ENCODE data around the gene ASPM.

The ASPM gene

GRCh38 chr1:197106869-197107268 lies 39.6 kb downstream of the ASPM start:
- Histone ChIP-seq H3K9me3 (ENCODE audit: insufficient read depth, low read depth, low read length) (no peaks in the 10 kb centered on the region), H3K14ac (ENCODE audit: low read length) (no peak overlapping the region), H3K4me3 (ENCODE audit: low read depth, low read length) (no peak overlapping the region), H2BK5ac (ENCODE audit: low read depth, low read length, poor library complexity) (no peak overlapping the region), H3K4me1 (ENCODE audit: control insufficient read depth in 1 of 2, insufficient read depth in 2 of 2, low read length in 2 of 2) (no peaks in the 10 kb centered on the region), H4K91ac (ENCODE audit: low read depth, low read length) (no peak overlapping the region), H3K27ac (ENCODE audit: low read depth, low read length) (no peak overlapping the region), H3K4ac (ENCODE audit: low read depth, low read length) (no peak overlapping the region), H3K23ac (ENCODE audit: low read length) (no peak overlapping the region), H4K8ac (ENCODE audit: low read depth, low read length) (no peak overlapping the region), H4K12ac (ENCODE audit: low read depth, low read length) (no peak overlapping the region), H3K9ac (ENCODE audit: low read length) (no peak overlapping the region), H3K27me3 (ENCODE audit: insufficient read depth, low read length) (no peaks in the 10 kb centered on the region), H2AK5ac (ENCODE audit: low read length) (no peak overlapping the region), H2BK120ac (ENCODE audit: insufficient read depth, low read length, poor library complexity) (no peak overlapping the region), H3K36me3 (ENCODE audit: control insufficient read depth in 1 of 2, insufficient read depth in 2 of 2, low read length in 2 of 2) (peaks cover 0 to 5% of the 10 kb centered on the region in 2 experiments), H3K4me2 (ENCODE audit: low read length) (no peak overlapping the region), H3K79me1 (ENCODE audit: low read length) (no peaks in the 10 kb centered on the region), H2BK12ac (ENCODE audit: low read length) (no peak overlapping the region), H3K79me2 (ENCODE audit: control insufficient read depth, insufficient read depth, low read length, poor library complexity) (no peaks in the 10 kb centered on the region), H3K18ac (ENCODE audit: low read length) (no peak overlapping the region), H2AFZ (ENCODE audit: insufficient read depth, low read length, poor library complexity) (no peak overlapping the region)
- no CpG with 5 or more reads among the region's 1 CpG for WGBS (ENCODE audit: extremely low coverage, insufficient coverage, insufficient read length)
- DNase-seq, result peak in 1 of 2 donors; percentile 61

GRCh38 chr1:197103300-197103699 lies 43.2 kb downstream of the ASPM start:
- WGBS (ENCODE audit: extremely low coverage, insufficient coverage, insufficient read length), result no CpG with 5 or more reads among the region's 5 CpGs
- no peak overlapping the region for H4K91ac ChIP-seq (ENCODE audit: low read depth, low read length)
- H2AK5ac ChIP-seq (ENCODE audit: low read length), result no peak overlapping the region
- no peak overlapping the region for H3K9ac ChIP-seq (ENCODE audit: low read length)
- no peaks in the 10 kb centered on the region for H3K9me3 ChIP-seq (ENCODE audit: insufficient read depth, low read depth, low read length)
- H3K4me1 ChIP-seq (ENCODE audit: control insufficient read depth in 1 of 2, insufficient read depth in 2 of 2, low read length in 2 of 2), result no peaks in the 10 kb centered on the region
- H4K12ac ChIP-seq (ENCODE audit: low read depth, low read length), result no peak overlapping the region
- H2BK12ac ChIP-seq (ENCODE audit: low read length), result no peak overlapping the region
- no peak overlapping the region for H3K4me3 ChIP-seq (ENCODE audit: low read depth, low read length)
- H3K79me1 ChIP-seq (ENCODE audit: low read length), result no peaks in the 10 kb centered on the region
- H3K4me2 ChIP-seq (ENCODE audit: low read length), result no peak overlapping the region
- H3K23ac ChIP-seq (ENCODE audit: low read length), result no peak overlapping the region
- H2BK120ac ChIP-seq (ENCODE audit: insufficient read depth, low read length, poor library complexity), result no peak overlapping the region
- no peak overlapping the region for H3K4ac ChIP-seq (ENCODE audit: low read depth, low read length)
- no peak overlapping the region for H4K8ac ChIP-seq (ENCODE audit: low read depth, low read length)
- no peak overlapping the region for H3K14ac ChIP-seq (ENCODE audit: low read length)
- H2AFZ ChIP-seq (ENCODE audit: insufficient read depth, low read length, poor library complexity), result no peak overlapping the region
- H2BK5ac ChIP-seq (ENCODE audit: low read depth, low read length, poor library complexity), result no peak overlapping the region
- no peaks in the 10 kb centered on the region for H3K27me3 ChIP-seq (ENCODE audit: insufficient read depth, low read length)
- peak in 1 of 2 donors; percentile 6 for DNase-seq
- no peak overlapping the region for H3K27ac ChIP-seq (ENCODE audit: low read depth, low read length)
- H3K18ac ChIP-seq (ENCODE audit: low read length), result no peak overlapping the region
- H3K79me2 ChIP-seq (ENCODE audit: control insufficient read depth, insufficient read depth, low read length, poor library complexity), result no peaks in the 10 kb centered on the region
- H3K36me3 ChIP-seq (ENCODE audit: control insufficient read depth in 1 of 2, insufficient read depth in 2 of 2, low read length in 2 of 2), result peaks cover 0 to 5% of the 10 kb centered on the region in 2 experiments

- Histone ChIP-seq H3K4me2 (ENCODE audit: low read length) (no peak overlapping the region), H2AFZ (ENCODE audit: insufficient read depth, low read length, poor library complexity) (no peak overlapping the region), H3K79me2 (ENCODE audit: control insufficient read depth, insufficient read depth, low read length, poor library complexity) (no peaks in the 10 kb centered on the region), H3K27ac (ENCODE audit: low read depth, low read length) (no peak overlapping the region), H3K27me3 (ENCODE audit: insufficient read depth, low read length) (no peaks in the 10 kb centered on the region), H3K36me3 (ENCODE audit: control insufficient read depth in 1 of 2, insufficient read depth in 2 of 2, low read length in 2 of 2) (peaks cover 0 to 5% of the 10 kb centered on the region in 2 experiments), H3K9me3 (ENCODE audit: insufficient read depth, low read depth, low read length) (no peaks in the 10 kb centered on the region), H4K91ac (ENCODE audit: low read depth, low read length) (no peak overlapping the region), H4K12ac (ENCODE audit: low read depth, low read length) (no peak overlapping the region), H3K4me3 (ENCODE audit: low read depth, low read length) (no peak overlapping the region), H3K18ac (ENCODE audit: low read length) (no peak overlapping the region), H2AK5ac (ENCODE audit: low read length) (no peak overlapping the region), H3K4me1 (ENCODE audit: control insufficient read depth in 1 of 2, insufficient read depth in 2 of 2, low read length in 2 of 2) (no peaks in the 10 kb centered on the region), H3K9ac (ENCODE audit: low read length) (no peak overlapping the region), H3K14ac (ENCODE audit: low read length) (no peak overlapping the region), H3K79me1 (ENCODE audit: low read length) (no peaks in the 10 kb centered on the region), H3K23ac (ENCODE audit: low read length) (peak overlapping the region; percentile 80), H2BK120ac (ENCODE audit: insufficient read depth, low read length, poor library complexity) (no peak overlapping the region), H2BK5ac (ENCODE audit: low read depth, low read length, poor library complexity) (no peak overlapping the region), H3K4ac (ENCODE audit: low read depth, low read length) (no peak overlapping the region), H4K8ac (ENCODE audit: low read depth, low read length) (no peak overlapping the region), H2BK12ac (ENCODE audit: low read length) (no peak overlapping the region)
- no peak for DNase-seq
- WGBS (ENCODE audit: extremely low coverage, insufficient coverage, insufficient read length), result no CpG with 5 or more reads among the region's 3 CpGs
These were observed 44.5 kb downstream of the ASPM start for GRCh38 chr1:197101978-197102377.

- no peak overlapping the region for H3K27ac ChIP-seq (ENCODE audit: low read depth, low read length)
- H3K27me3 ChIP-seq (ENCODE audit: insufficient read depth, low read length), result no peaks in the 10 kb centered on the region
- no peak overlapping the region for H2BK12ac ChIP-seq (ENCODE audit: low read length)
- H2BK5ac ChIP-seq (ENCODE audit: low read depth, low read length, poor library complexity), result no peak overlapping the region
- H4K91ac ChIP-seq (ENCODE audit: low read depth, low read length), result no peak overlapping the region
- H2AK5ac ChIP-seq (ENCODE audit: low read length), result no peak overlapping the region
- WGBS (ENCODE audit: extremely low coverage, insufficient coverage, insufficient read length), result no CpG with 5 or more reads among the region's 3 CpGs
- no peaks in the 10 kb centered on the region for H3K9me3 ChIP-seq (ENCODE audit: insufficient read depth, low read depth, low read length)
- no peaks in the 10 kb centered on the region for H3K4me1 ChIP-seq (ENCODE audit: control insufficient read depth in 1 of 2, insufficient read depth in 2 of 2, low read length in 2 of 2)
- H3K4ac ChIP-seq (ENCODE audit: low read depth, low read length), result no peak overlapping the region
- no peaks in the 10 kb centered on the region for H3K79me1 ChIP-seq (ENCODE audit: low read length)
- no peak overlapping the region for H4K8ac ChIP-seq (ENCODE audit: low read depth, low read length)
- no peak overlapping the region for H4K12ac ChIP-seq (ENCODE audit: low read depth, low read length)
- no peak overlapping the region for H3K4me3 ChIP-seq (ENCODE audit: low read depth, low read length)
- H3K9ac ChIP-seq (ENCODE audit: low read length), result no peak overlapping the region
- H3K23ac ChIP-seq (ENCODE audit: low read length), result no peak overlapping the region
- DNase-seq, result no peak
- H3K14ac ChIP-seq (ENCODE audit: low read length), result no peak overlapping the region
- H3K18ac ChIP-seq (ENCODE audit: low read length), result no peak overlapping the region
- H2BK120ac ChIP-seq (ENCODE audit: insufficient read depth, low read length, poor library complexity), result no peak overlapping the region
- no peaks in the 10 kb centered on the region for H3K79me2 ChIP-seq (ENCODE audit: control insufficient read depth, insufficient read depth, low read length, poor library complexity)
- H2AFZ ChIP-seq (ENCODE audit: insufficient read depth, low read length, poor library complexity), result no peak overlapping the region
- no peak overlapping the region for H3K4me2 ChIP-seq (ENCODE audit: low read length)
- H3K36me3 ChIP-seq (ENCODE audit: control insufficient read depth in 1 of 2, insufficient read depth in 2 of 2, low read length in 2 of 2), result peaks cover 0 to 5% of the 10 kb centered on the region in 2 experiments
These were observed 45.8 kb downstream of the ASPM start for GRCh38 chr1:197100677-197101076.

All from trophoblast cell (in vitro differentiated cells and primary cell).